ENCODE results near the gene CHERP. TPM values are rescaled to one million over a fixed set of nuclear protein-coding genes. Genes with fewer than 3 reads are reported as not detected.
A peak's percentile ranks its signal among the peaks of the same experiment; 100 is the strongest.

The CHERP gene
- total and polyA plus RNA-seq, 2 donors (not counting 1 experiment from before 2014, with no cell fraction given): 38.3 to 98.9 TPM

GRCh38 chr19:16527971-16528521 is 14.2 kb downstream of the CHERP start:
- Histone ChIP-seq H3K4me2 (replicated peaks; ENCODE audit: low read depth, low read length, poor library complexity, severe bottlenecking) (no peak overlapping the region), H3K4me3 (ENCODE audit: control extremely low read depth in 1 of 5, extremely low read depth in 1 of 5, insufficient read depth in 1 of 5, low read depth in 2 of 5, low read length in 4 of 5) (no peak overlapping the region), H3K27ac (ENCODE audit: low read length in 2 of 2) (no peak overlapping the region), H3K4me1 (ENCODE audit: control insufficient read depth in 2 of 2, insufficient read depth in 2 of 2, low read length in 2 of 2) (no peaks in the 10 kb centered on the region), H3K27me3 (replicated peaks in 1 of 4; ENCODE audit: control extremely low read depth in 1 of 4, control insufficient read depth in 3 of 4, insufficient read depth in 4 of 4, low read length in 3 of 4) (no peaks in the 10 kb centered on the region), H3K79me2 (ENCODE audit: control insufficient read depth, insufficient read depth, low read length) (peaks cover 13% of the 10 kb centered on the region), H3K9ac (ENCODE audit: low read length) (no peak overlapping the region), H3K36me3 (replicated peaks in 1 of 2; ENCODE audit: control extremely low read depth in 1 of 2, control insufficient read depth in 1 of 2, extremely low read depth in 1 of 2, insufficient read depth in 2 of 2, low read length in 1 of 2) (peaks cover 0 to 93% of the 10 kb centered on the region in 2 experiments), H3K9me3 (ENCODE audit: control extremely low read depth in 1 of 3, control insufficient read depth in 2 of 3, insufficient read depth in 1 of 3, low read length in 2 of 3) (no peaks in the 10 kb centered on the region), H2AFZ (ENCODE audit: insufficient read depth, low read depth, low read length, poor library complexity, severe bottlenecking) (no peak overlapping the region), H4K20me1 (ENCODE audit: control insufficient read depth, insufficient read depth, low read length, poor library complexity, severe bottlenecking) (peaks cover 46% of the 10 kb centered on the region)
- WGBS (ENCODE audit: insufficient coverage): 95% methylated on average over 10 of the region's 12 CpGs
- ChIA-PET POLR2A (interaction anchor here (0.5 to 0.6 kb wide), 2 partner anchors 9 to 1436 kb away, joined by 6 to 7 read pairs; no protein-coding TSS in a partner anchor), CTCF (interaction anchor here (0.6 to 1.3 kb wide), 7 partner anchors 13 to 370 kb away, joined by 3 to 5 read pairs (median 3); partner anchors contain the start of gene SMIM7)
- DNase-seq: peak; percentile 53
- H3K4me3 Mint-ChIP-seq: no peak overlapping the region
- no peaks in the 10 kb centered on the region for H3K4me1 Mint-ChIP-seq
- intact Hi-C loops (cut with micrococcal nuclease): no loop called here
- H3K9me3 Mint-ChIP-seq (ENCODE audit: insufficient read depth): no peaks in the 10 kb centered on the region
- TF ChIP-seq EZH2 (IDR thresholded peaks at IDR 0.05; ENCODE audit: borderline replicate concordance, insufficient read depth, low read depth, low read length, poor library complexity, severe bottlenecking): no peak
- peak; percentile 43 for TF ChIP-seq CTCF (IDR thresholded peaks at IDR 0.05)
- no peaks in the 10 kb centered on the region for H3K27me3 Mint-ChIP-seq
- H3K27ac Mint-ChIP-seq: no peak overlapping the region
- ATAC-seq (ENCODE audit: low read depth): peak; percentile 33

GRCh38 chr19:16527334-16527935 is 14.8 kb downstream of the CHERP start:
- DNase-seq (no peak), ATAC-seq (ENCODE audit: low read depth) (no peak)
- intact Hi-C loops (cut with micrococcal nuclease): no loop called here
- no peaks in the 10 kb centered on the region for H3K9me3 Mint-ChIP-seq (ENCODE audit: insufficient read depth)
- H3K4me3 Mint-ChIP-seq: no peak overlapping the region
- ChIA-PET POLR2A (no interaction called here), CTCF (interaction anchor here (0.6 to 1.2 kb wide), 4 partner anchors 86 to 370 kb away, joined by 3 to 5 read pairs (median 3); partner anchors contain the start of gene SMIM7)
- H3K4me2 ChIP-seq (replicated peaks; ENCODE audit: low read depth, low read length, poor library complexity, severe bottlenecking): no peak overlapping the region
- TF ChIP-seq CTCF (IDR thresholded peaks at IDR 0.05) (no peak), EZH2 (IDR thresholded peaks at IDR 0.05; ENCODE audit: borderline replicate concordance, insufficient read depth, low read depth, low read length, poor library complexity, severe bottlenecking) (no peak)
- H2AFZ ChIP-seq (ENCODE audit: insufficient read depth, low read depth, low read length, poor library complexity, severe bottlenecking): no peak overlapping the region
- no peak overlapping the region for H3K9ac ChIP-seq (ENCODE audit: low read length)
- no peaks in the 10 kb centered on the region for H3K4me1 Mint-ChIP-seq
- H3K4me3 ChIP-seq (ENCODE audit: control extremely low read depth in 1 of 5, extremely low read depth in 1 of 5, insufficient read depth in 1 of 5, low read depth in 2 of 5, low read length in 4 of 5): no peak overlapping the region
- WGBS (ENCODE audit: insufficient coverage): 91% methylated on average over 14 of the region's 14 CpGs
- no peaks in the 10 kb centered on the region for H3K27me3 Mint-ChIP-seq
- no peaks in the 10 kb centered on the region for H3K4me1 ChIP-seq (ENCODE audit: control insufficient read depth in 2 of 2, insufficient read depth in 2 of 2, low read length in 2 of 2)
- peaks cover 0 to 93% of the 10 kb centered on the region in 2 experiments for H3K36me3 ChIP-seq (replicated peaks in 1 of 2; ENCODE audit: control extremely low read depth in 1 of 2, control insufficient read depth in 1 of 2, extremely low read depth in 1 of 2, insufficient read depth in 2 of 2, low read length in 1 of 2)
- H3K27ac Mint-ChIP-seq: no peak overlapping the region
- peaks cover 40% of the 10 kb centered on the region for H4K20me1 ChIP-seq (ENCODE audit: control insufficient read depth, insufficient read depth, low read length, poor library complexity, severe bottlenecking)
- H3K27ac ChIP-seq (ENCODE audit: low read length in 2 of 2): no peak overlapping the region
- no peaks in the 10 kb centered on the region for H3K27me3 ChIP-seq (replicated peaks in 1 of 4; ENCODE audit: control extremely low read depth in 1 of 4, control insufficient read depth in 3 of 4, insufficient read depth in 4 of 4, low read length in 3 of 4)
- H3K9me3 ChIP-seq (ENCODE audit: control extremely low read depth in 1 of 3, control insufficient read depth in 2 of 3, insufficient read depth in 1 of 3, low read length in 2 of 3): no peaks in the 10 kb centered on the region
- H3K79me2 ChIP-seq (ENCODE audit: control insufficient read depth, insufficient read depth, low read length): peaks cover 13% of the 10 kb centered on the region
